Endothelial cell of umbilical vein (primary cell): Measurements from ENCODE around the gene TBC1D9. TPM values are rescaled to one million over a fixed set of nuclear protein-coding genes. Genes with fewer than 3 reads are reported as not detected.

Experiments used
- BruUV-seq: library from RNA; stranded (reverse); fragments of 400-500 nt; replicated peaks from 2 replicates; lab custom pipeline; 2021; lab: Mats Ljungman, UMichigan
- CTCF ChIA-PET: fragments of 300-600, 350-600 bp; sonication (Branson Sonifier 250); formaldehyde crosslinking; loops from one replicate; lab custom pipeline; 2021; ENCODE audit warnings: antibody characterized with exemption, inconsistent platforms; lab: Charles Lee
- POLR2A ChIA-PET: fragments of 300-600, 350-600 bp; sonication (Branson Sonifier 250); formaldehyde crosslinking; loops from one replicate; lab custom pipeline; 2021; ENCODE audit warnings: antibody characterized with exemption, inconsistent platforms; lab: Charles Lee
- DNase-seq: peaks from one replicate; pipeline ENCODE4 v3.0.0-alpha.2; 2011; ENCODE audit warnings: low read depth, low spot score
- FAIRE-seq: peaks from 2 replicates; lab custom pipeline; 2011; peaks lifted over from hg19 to GRCh38; lab: Jason Lieb, UNC
- H2AFZ ChIP-seq: 2 replicates; pipeline ENCODE4 v1.6.0; 2012; ENCODE audit warnings: low read depth, low read length, control low read depth, inconsistent platforms
- H3K27ac ChIP-seq: 2 replicates; pipeline ENCODE4 v1.5.1; 2011; ENCODE audit warnings: low read depth, mild to moderate bottlenecking, control low read depth, low read length, moderate library complexity; ENCODE audit not compliant: insufficient read depth
- H3K27me3 ChIP-seq, 2 experiments: 2 replicates each; pipeline versions ENCODE4 v1.6.0 to v1.6.1; 2011; ENCODE audit warnings: low read length in 2 of 2, mixed read lengths in 1 of 2; ENCODE audit not compliant: control insufficient read depth in 2 of 2, insufficient read depth in 2 of 2
- H3K36me3 ChIP-seq, 2 experiments: 2 replicates in 1 of 2; 3 replicates in 1 of 2; pipeline ENCODE4 v1.5.1; 2011; ENCODE audit warnings: low read length in 2 of 2, mild to moderate bottlenecking in 1 of 2, moderate library complexity in 1 of 2; ENCODE audit not compliant: control insufficient read depth in 2 of 2, insufficient read depth in 2 of 2; ENCODE audit errors: extremely low read depth in 1 of 2
- H3K4me1 ChIP-seq: 3 replicates; pipeline ENCODE4 v1.5.1; 2011; ENCODE audit warnings: mild to moderate bottlenecking, low read length; ENCODE audit not compliant: control insufficient read depth, insufficient read depth; ENCODE audit errors: extremely low read depth
- H3K4me2 ChIP-seq: 2 replicates; pipeline ENCODE4 v1.6.1; 2011; ENCODE audit warnings: low read length, control low read depth, mixed read lengths; ENCODE audit not compliant: insufficient read depth
- H3K4me3 ChIP-seq, 3 experiments: fragments of 200-600 bp in 1 of 3; sonication (generic), shearing (Covaris generic) in 1 of 3; replicated peaks in 1 of 3; 2 replicates each; pipeline ENCODE4 v1.5.1; 2011 to 2016; ENCODE audit warnings: control low read depth in 3 of 3, low read length in 3 of 3, mild to moderate bottlenecking in 2 of 3, inconsistent platforms in 1 of 3, low read depth in 1 of 3, moderate library complexity in 1 of 3; ENCODE audit not compliant: insufficient read depth in 1 of 3
- H3K79me2 ChIP-seq: 2 replicates; pipeline ENCODE4 v1.6.0; 2012; ENCODE audit warnings: low read length, inconsistent platforms; ENCODE audit not compliant: control insufficient read depth, insufficient read depth
- H3K9ac ChIP-seq: replicated peaks from 2 replicates; pipeline ENCODE3; 2011; ENCODE audit warnings: low read length, control low read depth; ENCODE audit not compliant: insufficient read depth; ENCODE audit errors: extremely low read depth
- H3K9me1 ChIP-seq: replicated peaks from 3 replicates; pipeline ENCODE4 v1.6.0; 2011; ENCODE audit warnings: mild to moderate bottlenecking, low read length; ENCODE audit not compliant: control insufficient read depth, insufficient read depth; ENCODE audit errors: extremely low read depth
- H3K9me3 ChIP-seq: replicated peaks from 2 replicates; pipeline ENCODE4 v1.5.1; 2012; ENCODE audit warnings: low read length, inconsistent platforms; ENCODE audit not compliant: control insufficient read depth, insufficient read depth
- H4K20me1 ChIP-seq: replicated peaks from 2 replicates; pipeline ENCODE3; 2011; ENCODE audit warnings: mild to moderate bottlenecking, low read length; ENCODE audit not compliant: control insufficient read depth, insufficient read depth; ENCODE audit errors: extremely low read depth
- CTCF ChIP-seq, 2 donors: IDR thresholded peaks; 1 replicate in 1 of 2; 2 replicates in 1 of 2; pipeline ENCODE4 v1.5.1; 2011; ENCODE audit warnings: low read length in 2 of 2, mild to moderate bottlenecking in 2 of 2, moderate library complexity in 2 of 2, control low read depth in 1 of 2, inconsistent platforms in 1 of 2, low read depth in 1 of 2; ENCODE audit not compliant: insufficient read depth in 1 of 2; ENCODE audit errors: extremely low read depth in 1 of 2
- EZH2 ChIP-seq: IDR thresholded peaks from 2 replicates; pipeline ENCODE4 v1.6.1; 2012; ENCODE audit warnings: borderline replicate concordance, low read depth, mild to moderate bottlenecking, moderate library complexity, low read length, inconsistent platforms; ENCODE audit not compliant: severe bottlenecking
- FOS ChIP-seq: IDR thresholded peaks from 2 replicates; pipeline ENCODE4 v1.6.1; 2011; ENCODE audit warnings: mild to moderate bottlenecking, low read length, moderate library complexity, borderline replicate concordance; ENCODE audit not compliant: insufficient read depth
- GATA2 ChIP-seq: IDR thresholded peaks from 2 replicates; pipeline ENCODE4 v1.7.0; 2011; ENCODE audit warnings: low read depth, mild to moderate bottlenecking, moderate library complexity, mixed read lengths, low read length; ENCODE audit not compliant: insufficient read length, insufficient read depth
- JUN ChIP-seq: IDR thresholded peaks from 2 replicates; pipeline ENCODE4 v1.6.1; 2011; ENCODE audit warnings: borderline replicate concordance, low read depth; ENCODE audit not compliant: insufficient read length, insufficient read depth
- MAX ChIP-seq: IDR thresholded peaks from 2 replicates; pipeline ENCODE4 v1.6.1; 2011; ENCODE audit not compliant: insufficient read depth, insufficient read length
- MYC ChIP-seq: IDR thresholded peaks from one replicate; pipeline ENCODE4 v1.6.1; 2011; ENCODE audit warnings: mild to moderate bottlenecking, low read depth, low read length
- POLR2A ChIP-seq: IDR thresholded peaks from 2 replicates; pipeline ENCODE4 v1.6.1; 2012; ENCODE audit warnings: low read depth, mild to moderate bottlenecking, control low read depth, low read length
- POLR2AphosphoS5 ChIP-seq: IDR thresholded peaks from 2 replicates; pipeline ENCODE4 v1.6.1; 2012; ENCODE audit warnings: low read depth, mild to moderate bottlenecking, control low read depth, low read length, moderate library complexity; ENCODE audit not compliant: insufficient read depth
- dilution Hi-C: fragments of 300-500 bp; cut with MboI; formaldehyde crosslinking; loops from one replicate; pipeline ENCODE4 v1.15.0; 2019; ENCODE audit warnings: low sequenced_read_pairs; ENCODE audit not compliant: extremely low pct_ligation_motif_present
- intact Hi-C: fragments of 100-400 bp; cut with micrococcal nuclease; formaldehyde crosslinking; loops from one replicate; pipeline ENCODE4 v1.10.0; 2022
- polyA plus RNA-seq, 4 experiments: library from polyadenylated mRNA; depleted of rRNA in 3 of 4; stranded (reverse) in 3 of 4; unstranded in 1 of 4; fragments of >200 nt; gene quantifications; 2 replicates each; pipeline versions ENCODE4 v1.2.1 to v1.2.3, GENCODE V29; 2011 to 2012; ENCODE audit warnings: missing spikeins in 1 of 4
- total RNA-seq: library from RNA; stranded (reverse); gene quantifications from 2 replicates; pipeline ENCODE4 v1.2.3, GENCODE V29; 2021

TBC1D9 gene
- total and polyA plus RNA-seq, 2 donors (not counting 3 experiments of a cell fraction or from before 2014, with no cell fraction given), result 21.7 to 45.3 TPM

DNA sequence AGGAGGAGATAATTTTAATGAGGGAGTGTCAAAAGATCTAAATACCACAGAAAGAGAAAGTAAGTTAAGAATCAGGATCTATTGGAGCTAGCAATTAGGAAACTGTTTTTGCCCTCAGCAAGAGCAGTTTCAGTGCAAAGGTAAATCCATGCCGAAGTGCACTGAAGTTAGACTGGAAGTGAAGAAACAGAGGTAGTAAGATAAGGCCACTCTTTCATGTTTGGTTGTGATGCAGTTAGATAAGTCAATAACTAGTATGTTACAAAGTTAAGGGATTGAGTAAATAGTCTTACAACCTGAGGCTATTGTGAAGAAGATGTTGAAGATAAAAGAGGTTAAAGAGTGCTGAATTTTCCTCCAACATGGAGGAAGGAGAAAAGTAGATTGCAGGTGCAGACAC is 140.7 kb downstream of the TBC1D9 start:
- FAIRE-seq, result no peak

More for the DNA sequence above, 140.7 kb downstream of the TBC1D9 start:
- no peaks in the 10 kb centered on the region for H4K20me1 ChIP-seq
- H3K9me3 ChIP-seq, result no peaks in the 10 kb centered on the region
- H3K4me1 ChIP-seq, result no peaks in the 10 kb centered on the region
- H3K79me2 ChIP-seq, result no peaks in the 10 kb centered on the region
- H3K27me3 ChIP-seq, result peaks cover 0 to 4% of the 10 kb centered on the region in 2 experiments
- H3K9ac ChIP-seq, result no peak overlapping the region
- ChIA-PET POLR2A (no interaction called here), CTCF (interaction anchor here (1.4 kb wide), 1 partner anchor 255 kb away, joined by 5 read pairs; no protein-coding TSS in a partner anchor)
- H3K27ac ChIP-seq, result no peak overlapping the region
- intact Hi-C loops (loop anchor here (10.0 kb wide), 1 partner anchor 881 kb away; no protein-coding TSS in a partner anchor), dilution Hi-C loops (no loop called here)
- H3K36me3 ChIP-seq, result no peaks in the 10 kb centered on the region
- DNase-seq, result no peak
- no TSS peak for BruUV-seq
- TF ChIP-seq FOS (no peak), CTCF (IDR thresholded peaks at IDR 0.05; ENCODE audit: extremely low read depth in 1 of 2, insufficient read depth in 1 of 2, low read depth in 1 of 2, low read length in 2 of 2) (no peak), JUN (no peak), POLR2A (no peak), EZH2 (no peak), POLR2AphosphoS5 (no peak), MAX (no peak), GATA2 (no peak), MYC (no peak)
- no peak overlapping the region for H3K4me2 ChIP-seq
- no peaks in the 10 kb centered on the region for H3K9me1 ChIP-seq
- no peak overlapping the region for H2AFZ ChIP-seq
- no peak overlapping the region for H3K4me3 ChIP-seq
